ENCODE data around the gene ALDH3A1.

ALDH3A1 gene

GRCh38 chr17:19719355-19720209 is 28.5 kb downstream of the ALDH3A1 start:
- no peak for DNase-seq (ENCODE audit: low read depth in 3 of 3)

- no peak for DNase-seq (ENCODE audit: low read depth in 3 of 3)
Observed at GRCh38 chr17:19718613-19719354, 29.3 kb downstream of the ALDH3A1 start.

GRCh38 chr17:19718041-19718612 is 30.0 kb downstream of the ALDH3A1 start:
- DNase-seq (ENCODE audit: low read depth in 3 of 3) = no peak

GRCh38 chr17:19717411-19717908 is 30.6 kb downstream of the ALDH3A1 start:
- no peak for DNase-seq (ENCODE audit: low read depth in 3 of 3)

GRCh38 chr17:19717031-19717360 is 31.1 kb downstream of the ALDH3A1 start:
- DNase-seq (ENCODE audit: low read depth in 3 of 3) = no peak

GRCh38 chr17:19716108-19717030 is 31.7 kb downstream of the ALDH3A1 start, which contains the start of gene SLC47A2:
Gene SLC47A2, minus strand, starts transcription at chr17:19716584. Its CDS starts 29 bp downstream, at chr17:19716555.
- no peak for DNase-seq (ENCODE audit: low read depth in 3 of 3)

- no peak for DNase-seq (ENCODE audit: low read depth in 3 of 3)
Observed at GRCh38 chr17:19714542-19715411, 33.3 kb downstream of the ALDH3A1 start.

GRCh38 chr17:19713901-19714361 is 34.2 kb downstream of the ALDH3A1 start:
- DNase-seq (ENCODE audit: low read depth in 3 of 3) = no peak

GRCh38 chr17:19713462-19713861 is 34.6 kb downstream of the ALDH3A1 start:
- DNase-seq (ENCODE audit: low read depth in 3 of 3) = no peak

GRCh38 chr17:19712436-19713004 is 35.6 kb downstream of the ALDH3A1 start:
- DNase-seq (ENCODE audit: low read depth in 3 of 3) = no peak

- no peak for DNase-seq (ENCODE audit: low read depth in 3 of 3)
Observed at GRCh38 chr17:19709841-19710240, 38.3 kb downstream of the ALDH3A1 start.

DNA sequence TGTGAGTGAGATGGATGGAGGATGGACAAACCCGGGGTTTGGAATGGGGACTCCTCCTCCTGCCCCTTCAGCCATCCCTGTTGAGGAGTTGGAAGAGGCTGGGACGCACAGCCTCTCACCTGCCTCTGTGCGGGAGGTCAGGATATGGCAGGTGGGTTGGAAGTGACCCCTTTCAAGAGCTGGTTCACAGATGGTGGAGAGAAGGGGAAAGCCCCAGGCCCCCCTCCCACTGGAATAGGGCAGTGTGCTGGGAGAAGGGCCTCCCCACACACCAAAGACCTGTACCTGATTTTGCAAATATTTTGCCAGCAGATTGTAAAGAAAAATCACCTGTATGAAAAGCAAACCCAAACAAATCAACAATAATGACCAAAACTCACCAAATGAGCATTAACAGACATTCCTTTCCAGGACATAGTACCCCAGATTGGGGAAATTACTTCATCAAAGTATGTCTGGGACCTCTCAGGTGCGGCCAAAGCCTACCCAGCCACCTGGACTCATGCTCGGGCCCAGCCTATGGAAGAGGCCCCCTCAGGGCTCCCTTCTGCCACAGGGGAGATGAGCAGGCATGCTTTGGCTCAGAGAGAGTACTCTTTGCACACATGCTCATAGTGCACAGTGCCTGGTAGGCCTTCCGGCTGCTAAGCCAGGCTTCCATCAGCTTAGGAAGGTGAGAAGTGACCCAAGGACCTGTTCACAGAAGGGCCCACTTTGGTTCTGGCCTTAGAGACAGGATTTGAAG is 39.5 kb downstream of the ALDH3A1 start:
- DNase-seq (ENCODE audit: low read depth in 3 of 3) = no peak

DNA sequence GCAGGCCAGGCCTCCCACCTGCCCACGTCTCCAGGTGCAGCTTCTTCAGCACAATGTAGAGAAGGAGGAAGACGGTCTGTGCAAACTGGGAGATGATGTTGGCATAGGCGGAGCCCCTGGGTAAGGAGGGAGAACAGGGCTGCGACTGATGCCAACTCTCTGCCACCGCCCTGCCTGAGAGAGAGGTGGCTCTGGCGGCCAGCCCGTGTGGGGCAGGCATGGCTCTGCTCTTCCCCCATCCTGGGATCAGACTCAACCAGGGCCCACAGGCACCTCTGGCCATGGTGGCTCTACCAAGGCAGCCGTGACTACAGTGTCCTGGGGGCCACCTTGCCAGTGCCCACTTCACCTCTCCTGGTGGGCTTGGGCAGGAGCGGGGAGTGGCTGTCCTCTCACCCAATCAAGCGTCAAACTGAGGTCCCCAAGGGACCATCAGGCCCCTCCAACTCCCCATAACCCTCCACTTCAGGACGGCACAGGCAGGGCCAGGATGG is 40.3 kb downstream of the ALDH3A1 start:
- DNase-seq (ENCODE audit: low read depth in 3 of 3) = no peak

DNA sequence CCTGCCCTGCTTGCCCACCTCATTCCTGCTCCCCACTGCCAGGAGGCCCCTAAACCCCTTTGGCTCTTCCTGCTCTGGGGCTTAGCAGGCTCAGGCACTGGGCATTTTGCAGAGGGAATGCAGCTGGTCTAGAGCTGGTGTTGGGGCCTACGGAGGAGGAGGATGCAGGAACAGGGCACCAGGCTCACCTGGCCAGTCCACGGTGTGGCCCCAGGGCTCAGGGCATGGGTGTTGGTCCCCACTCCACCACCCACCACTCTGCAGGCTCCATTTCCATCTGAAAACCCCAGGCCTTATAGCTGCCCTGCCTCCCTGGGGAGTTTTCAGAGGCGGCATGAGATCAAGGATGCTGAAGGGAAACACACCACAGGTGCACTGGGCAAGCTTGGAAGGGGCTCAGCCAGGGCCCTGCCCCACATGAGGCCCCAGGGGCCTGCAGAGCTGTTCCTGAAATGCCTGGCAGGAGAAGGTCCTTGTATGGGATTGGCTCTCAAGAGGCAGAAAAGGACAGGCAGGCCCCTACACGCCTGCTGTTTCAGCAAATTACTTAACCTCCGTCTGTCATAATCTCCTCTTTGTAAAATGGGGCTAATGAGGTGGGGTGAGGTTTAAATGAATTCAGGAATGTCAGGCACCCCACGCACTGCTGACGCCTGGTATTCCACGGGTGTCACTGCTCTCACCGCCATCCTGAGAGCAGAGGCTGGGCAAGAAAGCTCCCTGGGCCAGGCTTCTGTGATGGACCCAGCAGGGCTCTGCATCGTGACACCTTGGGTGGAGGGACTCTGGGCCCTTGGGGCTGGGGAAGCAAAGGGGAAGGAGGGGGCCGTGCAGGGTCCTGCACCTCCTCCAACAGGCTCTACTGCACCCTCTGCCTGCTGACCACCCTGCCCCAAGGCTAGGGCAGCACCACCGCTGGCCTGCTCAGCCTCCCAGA is 41.0 kb downstream of the ALDH3A1 start:
- no peak for DNase-seq (ENCODE audit: low read depth in 3 of 3)

DNA sequence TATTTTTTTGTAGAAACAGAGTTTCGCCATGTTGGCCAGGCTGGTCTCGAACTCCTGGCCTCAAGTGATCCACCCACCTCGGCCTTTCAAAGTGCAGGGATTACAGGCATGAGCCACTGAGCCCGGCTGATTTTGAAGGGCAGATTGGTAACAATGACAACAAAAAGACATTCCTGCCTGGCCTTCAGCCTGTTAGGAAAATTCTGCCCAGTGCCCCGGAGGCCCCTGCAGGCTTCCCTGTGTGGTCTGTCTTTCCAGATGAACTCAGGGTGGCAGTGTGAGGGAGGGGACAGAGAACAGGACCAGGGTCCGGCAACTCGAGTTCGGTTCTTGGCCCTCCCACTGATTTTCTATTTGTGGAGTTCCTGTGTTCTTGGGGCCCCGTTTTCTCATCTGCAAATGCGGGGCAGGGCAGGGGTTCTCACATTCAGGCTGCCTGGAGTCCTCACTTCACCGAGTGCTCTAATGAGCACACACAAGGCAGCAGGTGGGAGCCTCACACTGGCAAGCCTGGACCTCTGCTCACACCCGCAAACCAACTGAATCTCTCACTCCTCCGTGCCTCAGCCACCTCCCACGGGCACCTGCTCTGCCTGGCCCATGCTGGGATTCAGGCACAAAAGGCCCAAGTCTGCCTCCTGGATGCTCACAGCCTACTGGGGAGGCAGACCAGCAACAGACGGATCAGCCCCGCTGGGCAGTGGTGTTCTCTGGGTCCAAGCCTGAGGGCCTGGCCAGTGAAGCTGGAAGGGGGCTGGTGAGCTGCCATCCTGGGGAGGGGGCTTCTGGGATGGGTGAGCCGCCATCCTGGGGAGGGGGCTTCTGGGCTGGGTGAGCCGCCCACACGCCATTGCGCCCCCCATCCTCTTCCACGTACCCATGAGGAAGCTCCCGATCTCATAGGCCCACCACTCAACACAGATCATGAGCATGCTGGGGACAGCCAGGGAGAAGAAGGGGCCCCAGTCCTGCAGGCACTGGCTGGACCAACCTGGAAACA is 42.0 kb downstream of the ALDH3A1 start:
- DNase-seq (ENCODE audit: low read depth in 3 of 3) = no peak

GRCh38 chr17:19705201-19705600 is 42.9 kb downstream of the ALDH3A1 start:
- DNase-seq (ENCODE audit: low read depth in 3 of 3) = no peak
